SK-N-SH treated with all-trans-retinoic acid at 6 μM for 48 hours (cell line): ENCODE data around the gene TTYH3.

Source experiments
- ATAC-seq: fragments of 200-7000 bp; cut with Tn5 transposase; 3 replicates; pipeline ENCODE4 v1.9.1; 2020; ENCODE audit warnings: mild to moderate bottlenecking, moderate library complexity
- ARNTL ChIP-seq: fragments of 450-650 bp; formaldehyde crosslinking; IDR thresholded peaks from 2 replicates; pipeline ENCODE4 v1.5.0; 2020; ENCODE audit warnings: low read depth, mild to moderate bottlenecking, moderate library complexity, borderline replicate concordance
- CREB5 ChIP-seq: fragments of 250-450 bp; sonication (Bioruptor Pico); IDR thresholded peaks from 2 replicates; pipeline ENCODE4 v1.5.1; 2020; ENCODE audit warnings: low read depth, mild to moderate bottlenecking, moderate library complexity
- CSDC2 ChIP-seq: fragments of 250-450 bp; sonication (Bioruptor Pico); IDR thresholded peaks from 2 replicates; pipeline ENCODE4 v1.5.0; 2020; ENCODE audit warnings: mild to moderate bottlenecking, moderate library complexity
- CSRNP3 ChIP-seq: fragments of 250-450 bp; sonication (Bioruptor Pico); IDR thresholded peaks from 2 replicates; pipeline ENCODE4 v1.5.1; 2021; ENCODE audit warnings: mild to moderate bottlenecking, moderate library complexity
- GLIS3 ChIP-seq: fragments of 250-450 bp; sonication (Bioruptor Pico); IDR thresholded peaks from 2 replicates; pipeline ENCODE4 v1.5.0; 2020; ENCODE audit warnings: mild to moderate bottlenecking, moderate library complexity
- ISL1 ChIP-seq: fragments of 250-450 bp; sonication (Bioruptor Pico); IDR thresholded peaks from 2 replicates; pipeline ENCODE4 v2.1.2; 2022; ENCODE audit warnings: mild to moderate bottlenecking, moderate library complexity
- PATZ1 ChIP-seq: fragments of 250-450 bp; sonication (Bioruptor Pico); IDR thresholded peaks from 2 replicates; pipeline ENCODE4 v1.8.0; 2020; ENCODE audit warnings: mild to moderate bottlenecking, moderate library complexity, borderline replicate concordance
- POU6F1 ChIP-seq: fragments of 250-450 bp; sonication (Bioruptor Pico); IDR thresholded peaks from 2 replicates; pipeline ENCODE4 v1.8.0; 2021; ENCODE audit warnings: low read depth, mild to moderate bottlenecking, moderate library complexity, borderline replicate concordance
- PPARA ChIP-seq: fragments of 250-450 bp; sonication (Bioruptor Pico); IDR thresholded peaks from 2 replicates; pipeline ENCODE4 v1.5.0; 2020; ENCODE audit warnings: mild to moderate bottlenecking, borderline replicate concordance
- RARB ChIP-seq: fragments of 250-450 bp; sonication (Bioruptor Pico); IDR thresholded peaks from 2 replicates; pipeline ENCODE4 v1.8.0; 2021; ENCODE audit warnings: mild to moderate bottlenecking, moderate library complexity
- TCF4 ChIP-seq: fragments of 250-450 bp; sonication (Bioruptor Pico); IDR thresholded peaks from 2 replicates; pipeline ENCODE4 v1.8.0; 2021; ENCODE audit warnings: mild to moderate bottlenecking, moderate library complexity, borderline replicate concordance
- TOX ChIP-seq: fragments of 250-450 bp; sonication (Bioruptor Pico); IDR thresholded peaks from 2 replicates; pipeline ENCODE4 v1.8.0; 2021; ENCODE audit warnings: mild to moderate bottlenecking, moderate library complexity, borderline replicate concordance
- TSHZ2 ChIP-seq: fragments of 250-450 bp; sonication (Bioruptor Pico); IDR thresholded peaks from 2 replicates; pipeline ENCODE4 v1.5.0; 2020; ENCODE audit warnings: mild to moderate bottlenecking, moderate library complexity
- ZC3H10 ChIP-seq: fragments of 250-450 bp; sonication (Bioruptor Pico); IDR thresholded peaks from 2 replicates; pipeline ENCODE4 v1.5.1; 2021; ENCODE audit warnings: mild to moderate bottlenecking, moderate library complexity
- ZNF8 ChIP-seq: fragments of 450-650 bp; formaldehyde crosslinking; IDR thresholded peaks from 2 replicates; pipeline ENCODE4 v1.5.0; 2020; ENCODE audit warnings: mild to moderate bottlenecking, moderate library complexity

Gene TTYH3

GRCh38 chr7:2662273-2663120 lies 30.7 kb downstream of the TTYH3 start:
- no peak for TF ChIP-seq TOX (CRISPR knock-in tag)
- no peak for TF ChIP-seq RARB (CRISPR knock-in tag)
- TF ChIP-seq CREB5, result no peak
- TF ChIP-seq TCF4 (CRISPR knock-in tag), result no peak
- no peak for ATAC-seq

GRCh38 chr7:2663121-2663886 lies 31.5 kb downstream of the TTYH3 start:
- ATAC-seq, result no peak
- TF ChIP-seq TOX (CRISPR knock-in tag), result no peak
- no peak for TF ChIP-seq TSHZ2
- no peak for TF ChIP-seq ISL1 (CRISPR knock-in tag)
- TF ChIP-seq ARNTL, result no peak
- TF ChIP-seq POU6F1, result no peak
- TF ChIP-seq CSDC2 (CRISPR knock-in tag), result no peak
- TF ChIP-seq PPARA (CRISPR knock-in tag), result no peak
- TF ChIP-seq CSRNP3 (CRISPR knock-in tag), result no peak
- TF ChIP-seq, all 23 proteins: peak for 0

GRCh38 chr7:2663960-2664359 lies 32.2 kb downstream of the TTYH3 start:
- no peak for ATAC-seq
- no peak for TF ChIP-seq ZNF8 (CRISPR knock-in tag)
- TF ChIP-seq PATZ1, result no peak
- TF ChIP-seq TSHZ2, result no peak
- no peak for TF ChIP-seq ZC3H10
- TF ChIP-seq GLIS3 (CRISPR knock-in tag), result no peak
